GM21390 (cell line): Measurements from ENCODE around the gene ILK.

ENCODE experiments used
- ATAC-seq: cut with Tn5 transposase; IDR thresholded peaks from one replicate; pipeline ENCODE4 v1.9.1; 2021; ENCODE audit not compliant: unreplicated experiment

ILK gene

DNA sequence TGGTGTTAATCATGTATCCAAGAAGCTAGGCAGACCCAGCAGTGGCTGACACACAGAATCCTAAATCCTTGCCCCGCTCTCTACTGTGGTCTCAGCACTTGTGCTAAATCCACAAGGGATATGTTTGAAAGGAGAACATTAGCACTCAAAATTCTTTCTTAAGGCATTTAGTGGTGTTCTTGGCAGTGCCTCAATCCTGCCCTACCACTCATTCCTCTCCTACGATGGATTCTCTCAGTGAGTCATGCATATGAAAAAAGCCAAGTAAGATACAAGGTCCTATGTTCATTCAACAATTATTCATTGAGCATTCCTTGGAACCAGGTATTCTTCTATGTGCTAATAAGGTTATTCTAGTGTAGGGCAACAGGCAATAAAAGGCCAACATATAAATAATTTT lies 31.4 kb upstream of the ILK start:
- ATAC-seq: no peak

DNA sequence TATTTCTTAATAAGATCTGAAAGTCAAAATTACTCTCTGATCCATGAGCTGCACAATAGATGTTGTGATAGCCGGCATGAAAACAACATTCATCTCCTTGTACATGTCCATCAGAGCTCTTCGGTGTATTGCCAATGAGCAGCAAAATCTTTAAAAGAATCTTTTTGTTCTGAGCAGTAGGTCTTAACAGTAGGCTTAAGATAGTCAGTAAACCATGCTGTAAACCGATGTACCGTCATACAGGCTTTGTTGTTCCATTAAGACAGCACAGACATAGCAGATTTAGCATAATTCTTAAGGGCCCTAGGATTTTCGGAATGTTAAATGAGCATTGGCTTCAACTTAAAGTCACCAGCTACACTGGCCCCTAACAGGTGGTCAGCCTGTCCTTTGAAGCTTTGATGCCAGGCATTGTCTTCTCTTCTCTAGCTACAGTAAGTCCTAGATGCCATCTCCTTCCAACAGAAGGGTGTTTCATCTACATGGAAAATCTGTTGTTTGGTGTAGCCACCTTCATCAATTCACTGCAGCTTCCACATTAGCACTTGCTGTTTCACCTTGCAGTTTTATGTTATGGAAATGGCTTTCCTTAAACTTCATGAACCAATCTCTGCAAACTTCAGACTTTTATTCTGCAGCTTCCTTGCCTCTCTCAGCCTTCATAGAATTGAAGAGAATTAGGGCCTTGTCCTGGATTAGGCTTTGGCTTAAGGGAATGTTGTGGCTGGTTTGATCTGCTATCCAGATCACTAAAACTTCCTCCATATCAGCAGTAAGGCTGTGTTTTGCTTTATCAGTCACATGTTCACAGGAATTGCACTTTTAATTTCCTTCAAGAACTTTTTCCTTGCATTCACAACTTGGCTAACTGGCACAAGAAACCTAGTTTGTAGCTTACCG lies 28.5 kb upstream of the ILK start:
- ATAC-seq: no peak

DNA sequence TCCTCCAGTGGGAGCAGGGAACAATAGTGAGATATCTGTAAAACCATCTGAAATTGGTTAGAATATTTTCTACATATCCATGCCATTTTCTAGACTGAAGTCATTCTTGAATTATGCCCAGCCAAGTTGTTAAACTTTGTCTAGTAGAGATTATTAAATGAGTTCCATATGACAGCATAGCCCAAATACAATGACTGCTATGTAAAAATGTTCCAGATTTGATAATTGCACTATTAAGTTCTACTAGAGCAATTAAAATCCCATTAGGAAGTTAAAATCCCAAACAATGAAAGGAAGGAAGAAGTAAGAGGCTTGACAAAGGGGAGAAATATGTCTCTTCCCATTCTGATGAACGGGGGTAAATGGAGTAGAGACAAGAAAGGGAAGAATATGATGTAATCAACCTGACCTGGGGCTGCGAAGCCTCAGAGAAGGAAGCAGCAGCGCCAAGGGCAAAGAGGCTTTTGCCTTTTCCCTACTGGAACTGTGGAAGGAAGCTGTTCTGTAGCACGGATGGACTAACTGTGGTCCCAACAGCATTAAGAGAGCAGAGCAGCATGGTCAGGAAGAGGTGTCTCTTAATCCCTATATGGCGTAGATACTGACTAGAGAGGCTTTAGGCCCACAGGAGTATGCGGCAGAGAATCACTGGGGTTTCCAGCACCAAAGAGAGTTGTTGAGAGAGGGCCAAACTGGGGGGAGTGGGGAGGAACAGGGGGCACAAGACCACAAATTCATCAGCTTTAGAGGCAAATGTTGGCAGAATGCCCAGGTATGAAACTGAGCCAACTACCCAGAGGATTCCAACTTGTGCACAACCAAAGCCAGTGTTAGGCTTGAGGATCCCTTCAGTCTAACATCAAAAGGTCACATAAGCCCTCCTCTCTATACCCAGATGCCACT lies 26.9 kb upstream of the ILK start:
- ATAC-seq: no peak

DNA sequence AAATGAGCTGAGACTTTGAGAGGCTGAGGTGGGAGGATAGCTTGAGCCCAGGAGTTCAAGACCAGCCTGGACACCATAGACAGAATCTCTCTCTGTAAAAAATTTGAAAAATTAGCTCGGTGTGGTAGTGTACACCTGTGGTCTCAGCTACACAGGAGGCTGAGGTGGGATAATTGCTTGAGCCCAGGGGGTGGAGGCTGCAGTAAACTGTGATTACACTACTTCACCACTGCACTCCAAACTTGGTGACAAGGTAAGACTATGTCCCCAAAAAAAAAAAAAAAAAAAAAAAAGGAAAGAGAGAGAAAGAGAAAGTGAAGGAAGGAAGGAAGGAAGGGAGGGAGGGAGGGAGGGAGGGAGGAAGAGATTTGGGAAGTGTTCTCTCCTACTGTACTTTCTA lies 25.4 kb upstream of the ILK start:
- ATAC-seq: no peak

DNA sequence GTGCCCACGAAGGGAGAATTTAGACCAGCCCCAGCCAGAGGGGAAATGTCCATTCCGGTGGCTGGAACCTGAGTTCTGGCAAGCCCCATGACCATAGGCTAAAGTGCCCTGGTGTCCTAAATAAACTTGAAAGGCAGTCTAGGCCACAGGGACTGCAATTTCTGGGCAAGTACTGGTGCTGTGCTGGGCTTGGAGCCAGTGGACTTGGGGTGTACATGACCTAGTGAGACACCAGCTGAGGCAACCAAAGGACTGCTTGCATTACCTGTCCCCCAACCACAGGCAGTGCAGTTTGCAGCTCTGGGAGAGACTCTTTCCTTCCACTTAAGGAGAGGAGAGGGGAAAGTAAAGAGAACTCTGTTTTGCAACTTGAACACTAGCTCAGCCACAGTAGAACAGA lies 23.9 kb upstream of the ILK start:
- ATAC-seq: no peak

DNA sequence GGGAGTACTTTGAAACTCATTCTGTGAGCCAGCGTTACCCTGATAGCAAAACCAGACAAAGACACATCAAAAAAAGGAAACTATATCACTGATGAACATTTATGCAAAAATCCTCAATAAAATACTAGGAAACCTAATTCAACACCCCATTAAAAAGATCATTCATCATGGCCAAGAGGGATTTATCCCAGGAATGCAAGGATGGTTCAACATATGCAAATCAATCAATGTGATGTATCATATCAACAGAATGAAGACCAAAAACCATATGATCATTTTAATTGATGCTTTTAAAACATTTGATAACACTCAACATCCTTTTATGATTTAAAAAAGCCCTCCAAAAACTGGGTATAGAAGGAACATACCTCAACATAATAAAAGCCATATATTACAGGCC lies 20.0 kb upstream of the ILK start:
- no peak for ATAC-seq

DNA sequence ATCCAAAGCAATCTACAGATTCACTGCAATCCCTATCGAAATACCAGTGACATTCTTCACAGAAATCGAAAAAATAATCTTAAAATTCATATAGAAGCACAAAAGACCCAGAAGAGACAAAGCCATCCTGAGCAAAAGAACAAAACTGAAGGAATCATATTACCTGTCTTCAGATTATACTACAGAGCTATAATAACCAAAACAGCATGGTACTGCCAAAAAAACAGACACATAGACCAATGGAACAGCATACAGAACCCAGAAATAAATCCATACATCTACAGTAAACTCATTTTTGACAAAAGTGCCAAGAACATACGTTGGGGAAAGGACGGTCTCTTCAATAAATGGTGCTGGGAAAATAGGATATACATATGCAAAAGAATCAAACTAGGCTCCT lies 19.0 kb upstream of the ILK start:
- ATAC-seq: no peak

DNA sequence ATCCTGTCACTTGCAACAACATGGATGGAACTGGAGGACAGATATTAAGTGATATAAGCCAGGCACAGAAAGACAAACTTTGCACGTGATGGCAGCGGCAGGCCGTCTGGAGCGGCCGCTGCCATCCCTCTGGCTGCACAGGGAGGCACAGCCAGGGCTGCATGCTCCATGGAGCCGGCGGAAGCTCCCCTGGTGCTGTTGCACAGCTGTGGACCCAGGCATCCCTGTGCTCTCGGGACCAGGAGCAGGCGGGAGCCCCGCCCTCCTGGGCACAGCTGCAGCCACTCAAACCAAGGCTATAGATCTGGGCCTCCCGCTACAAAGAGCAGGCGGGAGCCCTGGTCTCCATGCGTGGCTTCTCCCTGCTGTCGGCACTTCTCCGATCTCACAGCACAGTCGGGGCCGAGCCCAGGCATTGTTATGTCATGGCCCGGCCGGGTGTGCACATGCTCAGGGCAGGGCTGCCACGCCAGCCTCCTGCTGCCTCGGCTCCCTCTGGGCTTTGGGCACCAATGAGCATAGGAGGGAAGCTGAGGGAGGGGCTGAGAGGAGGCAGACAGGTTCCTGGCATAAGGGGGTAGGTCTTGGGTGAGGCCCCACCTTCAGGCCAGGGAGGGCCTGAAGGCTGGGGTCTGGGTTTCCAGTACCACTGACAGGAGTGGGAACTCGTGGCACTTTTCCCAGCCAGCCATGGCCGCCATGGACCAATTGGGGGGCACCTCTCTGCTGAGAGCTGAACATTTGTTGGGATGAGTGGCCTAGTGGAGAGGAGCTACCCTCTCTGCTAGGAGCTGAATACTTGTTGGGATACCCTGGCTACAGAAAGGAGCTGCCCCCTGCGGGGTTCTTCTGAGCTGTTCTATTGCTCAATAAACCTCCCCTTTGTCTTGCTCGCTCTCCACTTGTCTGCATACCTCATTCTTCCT lies 16.9 kb upstream of the ILK start:
- ATAC-seq: no peak

DNA sequence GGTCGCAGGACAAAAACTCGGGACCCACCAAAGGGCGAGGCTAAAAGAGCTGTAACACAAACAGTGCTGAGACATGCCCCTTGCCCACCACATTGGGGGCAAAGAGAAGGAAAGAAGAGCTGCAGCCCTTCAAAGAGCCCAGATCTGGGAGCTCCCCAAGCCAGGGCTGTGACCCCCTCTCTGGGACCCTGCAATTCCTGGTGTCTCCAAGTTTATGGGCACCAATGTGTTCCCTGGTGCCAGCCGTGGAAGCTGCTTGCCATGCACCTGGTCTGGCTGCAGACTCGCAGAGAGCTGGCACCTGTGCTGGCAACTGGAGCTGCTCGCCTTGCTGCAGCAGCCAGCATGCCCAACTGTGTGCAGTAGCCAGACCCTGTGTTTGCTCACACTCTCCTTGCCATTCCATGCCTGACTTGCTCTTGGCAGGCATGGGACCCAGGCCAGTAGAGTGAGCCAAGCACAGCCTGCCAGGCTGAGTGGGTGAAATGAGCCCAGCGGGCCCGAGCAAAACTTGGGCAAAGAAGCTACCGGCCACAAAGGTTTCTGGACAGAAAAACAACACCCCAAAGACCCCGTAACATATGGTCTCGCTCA lies 16.1 kb upstream of the ILK start:
- no peak for ATAC-seq

DNA sequence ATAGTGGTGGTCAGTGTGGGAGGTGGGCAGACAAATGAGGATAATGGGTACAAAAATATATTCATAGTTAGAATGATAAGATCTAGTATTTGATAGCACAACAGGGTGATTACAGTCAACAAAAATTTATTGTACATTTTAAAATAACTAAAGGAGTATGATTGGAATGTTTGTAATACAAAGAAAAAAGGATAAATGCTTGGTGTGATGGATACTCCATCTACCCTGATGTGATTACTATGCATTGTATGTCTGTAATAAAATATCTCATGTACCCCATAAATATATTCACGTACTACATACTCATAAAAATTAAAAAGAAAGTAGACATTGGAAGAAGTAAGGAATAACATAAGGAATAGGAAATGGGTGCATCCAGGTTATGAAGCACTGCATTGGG lies 15.6 kb upstream of the ILK start:
- ATAC-seq: no peak

DNA sequence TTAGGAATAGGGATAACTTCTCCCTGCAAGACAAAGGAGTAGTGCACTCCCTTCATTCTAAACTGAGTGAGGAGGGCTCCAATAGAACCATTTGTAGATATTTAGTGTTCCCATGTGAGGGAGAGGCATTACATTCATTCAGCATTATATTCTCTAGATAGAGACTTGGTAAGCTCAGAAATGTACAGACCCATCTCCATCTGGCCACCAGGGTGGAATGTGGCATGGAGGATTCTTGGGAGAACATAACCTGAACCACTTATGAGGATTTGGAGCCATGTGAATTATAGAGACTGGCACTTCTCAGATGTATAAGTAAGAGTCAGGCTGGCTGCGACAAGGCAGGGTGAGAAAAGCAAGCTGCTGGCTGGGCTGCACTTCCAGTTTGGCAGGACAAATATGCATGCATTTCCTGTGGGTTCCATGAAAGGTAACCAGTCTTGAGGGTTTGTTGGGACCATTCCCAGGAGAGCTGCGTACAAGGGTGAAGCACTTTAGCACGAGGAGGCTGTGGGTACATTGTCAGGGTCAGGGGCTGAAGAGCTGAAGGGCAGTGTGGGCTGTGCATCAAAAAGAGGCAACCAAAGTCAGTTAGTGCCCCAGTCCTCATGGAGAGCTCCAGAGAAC lies 9.3 kb upstream of the ILK start:
- no peak for ATAC-seq

DNA sequence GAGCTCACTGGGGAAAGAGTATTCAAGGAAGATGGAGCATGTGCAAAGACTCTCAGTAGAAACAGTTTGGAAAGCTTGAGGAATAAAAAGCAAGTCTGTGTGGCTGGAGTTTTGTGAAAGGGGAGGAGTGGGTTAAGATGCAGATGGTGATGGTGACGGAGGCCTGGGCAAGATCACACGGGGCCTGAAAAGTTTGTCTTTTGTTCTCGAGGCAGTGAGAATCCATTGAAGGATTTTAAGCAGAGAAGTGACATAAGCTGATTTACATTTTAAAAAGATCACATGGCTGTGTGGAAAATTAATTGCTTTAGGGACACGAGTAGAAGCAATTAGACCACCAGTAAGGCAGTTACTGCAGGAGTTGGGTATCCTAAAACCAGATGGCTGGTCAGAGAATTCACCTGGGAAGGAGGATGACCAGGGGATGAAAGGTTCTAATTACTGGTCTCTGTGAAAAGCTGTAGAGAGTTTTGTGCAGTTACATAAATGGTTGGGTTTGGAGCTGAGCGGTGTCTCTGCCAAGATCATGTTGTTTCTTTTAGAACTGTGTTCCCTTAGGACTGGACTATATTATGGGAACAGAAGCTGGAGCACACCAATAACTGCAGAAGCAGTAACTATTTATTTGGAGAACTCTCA lies 7.2 kb upstream of the ILK start:
- no peak for ATAC-seq

DNA sequence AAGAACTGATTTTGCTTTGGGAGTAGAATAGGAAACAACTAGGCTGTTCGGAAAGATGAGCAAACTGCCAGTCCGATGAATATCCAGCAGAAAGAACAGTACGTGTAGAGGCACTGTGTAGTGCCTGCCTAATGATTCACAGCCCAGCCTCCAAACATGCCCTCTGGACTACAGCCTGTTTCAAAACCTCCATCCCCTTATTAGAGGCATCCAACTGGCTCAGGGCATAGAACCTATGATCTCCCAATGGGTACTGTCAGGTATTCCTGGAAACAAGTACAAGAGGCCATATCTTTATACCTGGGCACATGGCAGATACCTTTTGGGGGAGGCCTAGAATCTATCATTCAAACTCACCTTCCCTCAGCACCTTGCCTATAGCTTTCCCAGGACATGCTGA lies 5.0 kb upstream of the ILK start:
- no peak for ATAC-seq

DNA sequence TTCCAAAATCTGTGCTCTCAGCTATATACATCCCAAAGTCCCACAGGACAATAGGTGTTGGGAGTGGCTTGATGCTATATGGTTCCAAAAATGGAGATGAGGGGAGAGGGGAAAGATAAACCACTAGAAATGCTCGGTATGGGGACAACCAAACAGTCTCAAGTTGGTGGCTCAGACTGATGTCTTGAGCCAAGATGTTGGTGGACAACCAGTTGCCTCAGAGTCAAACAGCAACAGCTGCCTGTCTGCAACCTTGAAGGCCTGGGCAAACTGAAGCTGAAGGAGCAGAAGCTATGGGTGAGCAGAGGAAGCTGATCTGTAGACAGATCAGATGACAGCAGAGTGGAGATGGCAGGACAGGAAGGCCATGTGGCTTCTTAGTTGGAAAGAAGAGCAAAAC lies 4.1 kb upstream of the ILK start:
- ATAC-seq: no peak

DNA sequence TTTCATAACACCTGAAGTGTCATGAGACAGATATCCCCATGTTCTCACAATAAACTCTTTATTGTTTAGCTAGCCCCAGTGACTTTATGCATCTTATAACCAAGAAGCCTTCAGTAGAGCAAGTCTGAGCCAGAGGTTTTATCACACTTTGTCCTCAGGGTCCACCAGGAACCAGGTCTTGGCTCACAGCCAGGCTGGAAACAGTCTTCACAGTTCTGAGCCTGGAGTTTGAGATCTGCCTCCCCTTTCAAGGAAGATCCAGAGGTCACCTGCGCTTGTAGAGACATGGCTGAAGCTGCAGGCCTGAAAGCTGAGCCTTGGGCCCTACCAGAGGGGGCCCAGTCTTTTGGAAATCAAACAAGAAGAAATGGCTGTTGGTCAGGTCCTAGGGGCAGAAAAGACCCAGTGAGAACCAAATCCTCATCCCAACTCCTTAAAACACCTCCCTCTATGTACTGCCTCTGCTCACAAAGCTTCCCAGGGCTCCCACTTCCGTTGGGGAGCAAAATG lies 3.6 kb upstream of the ILK start:
- ATAC-seq: no peak

DNA sequence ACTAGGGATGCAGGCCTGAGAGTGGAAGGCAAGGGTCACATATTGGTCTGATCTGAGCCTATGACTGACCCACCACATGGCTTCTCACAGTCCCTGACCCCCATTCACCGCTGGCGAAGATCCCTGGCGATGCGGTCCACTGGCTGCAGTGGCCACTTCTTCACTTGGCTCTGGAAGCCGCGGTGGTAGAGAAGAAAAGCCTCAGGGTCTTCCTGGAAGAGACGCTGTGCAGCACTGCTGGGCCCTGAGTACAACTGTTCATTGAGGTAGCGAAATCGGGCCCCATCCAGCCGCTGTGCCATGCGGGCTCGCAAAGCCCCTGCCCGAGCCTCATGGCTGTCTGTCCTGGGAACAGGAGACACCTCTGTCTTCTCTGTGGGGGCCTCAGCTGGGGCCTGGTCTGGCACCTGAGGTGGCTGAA lies 2.5 kb upstream of the ILK start:
- no peak for ATAC-seq

DNA sequence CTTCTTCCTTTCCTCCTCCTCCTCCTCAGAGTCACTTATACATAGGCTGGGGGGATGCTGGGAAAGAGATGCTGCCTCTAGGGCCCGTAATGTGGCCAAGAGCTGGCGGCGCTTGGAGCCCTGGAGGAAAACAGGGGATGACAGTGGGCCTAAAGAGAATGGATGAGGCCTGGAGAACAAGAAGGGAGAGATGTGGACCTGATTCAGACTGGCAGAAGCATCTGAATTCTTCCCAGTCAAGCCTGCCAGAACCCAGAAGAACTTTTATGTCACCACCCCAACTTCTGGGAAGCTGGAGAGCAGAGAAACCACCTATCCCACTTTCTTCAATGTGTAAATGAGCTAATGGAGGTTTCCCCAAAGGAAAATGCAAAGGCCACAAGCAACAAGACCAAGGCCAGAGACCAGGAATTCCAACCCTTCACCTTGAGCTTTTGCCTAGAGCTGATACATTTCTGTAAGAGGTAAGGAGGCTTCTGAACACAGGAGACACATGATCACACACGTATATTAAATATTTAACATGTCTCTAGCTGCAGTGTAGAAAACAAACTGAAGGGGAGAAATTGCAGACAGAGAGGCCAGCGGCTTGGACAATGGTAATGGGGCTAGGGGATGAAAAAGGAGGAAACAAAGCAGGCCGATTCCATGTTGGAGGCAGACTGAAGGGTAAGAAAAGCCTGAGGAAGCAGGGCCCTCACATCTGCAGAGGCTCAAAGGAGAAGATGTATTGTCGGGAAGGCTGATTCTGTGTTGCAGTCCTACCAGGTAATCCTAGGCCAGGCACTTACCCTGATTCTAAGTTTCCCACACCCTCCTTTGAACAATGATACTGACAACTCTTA lies 1.3 kb upstream of the ILK start:
- ATAC-seq: no peak

DNA sequence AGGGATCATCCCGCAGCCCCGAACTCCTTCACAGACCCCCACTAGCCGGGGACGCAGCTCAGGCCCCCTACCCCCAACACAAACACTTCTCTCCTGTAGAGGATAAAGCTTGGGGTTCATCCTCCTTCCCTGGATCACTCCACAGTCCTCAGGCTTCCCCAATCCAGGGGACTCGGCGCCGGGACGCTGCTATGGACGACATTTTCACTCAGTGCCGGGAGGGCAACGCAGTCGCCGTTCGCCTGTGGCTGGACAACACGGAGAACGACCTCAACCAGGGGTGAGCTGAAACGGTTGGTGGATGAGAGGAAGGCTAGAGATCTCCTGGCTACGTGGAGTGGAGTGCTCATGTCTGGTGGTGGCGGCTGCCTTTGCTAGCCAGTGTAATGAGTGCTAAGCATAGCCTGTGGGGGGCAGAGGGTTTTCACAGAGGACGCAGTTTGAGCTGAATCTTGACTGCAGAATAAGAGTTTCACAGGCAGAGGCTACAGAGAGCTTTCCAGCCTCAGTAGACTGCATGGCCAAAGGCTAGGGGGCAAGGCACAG lies 580 bp downstream of the ILK start:
- ATAC-seq: peak; percentile 36
